ENCODE measurements around the gene IGFBP7.

Gene IGFBP7

GRCh38 chr4:57042711-57043169, 67.4 kb downstream of the IGFBP7 start:
- DNase-seq (ENCODE audit: low read depth, low spot score), result no peak

DNA sequence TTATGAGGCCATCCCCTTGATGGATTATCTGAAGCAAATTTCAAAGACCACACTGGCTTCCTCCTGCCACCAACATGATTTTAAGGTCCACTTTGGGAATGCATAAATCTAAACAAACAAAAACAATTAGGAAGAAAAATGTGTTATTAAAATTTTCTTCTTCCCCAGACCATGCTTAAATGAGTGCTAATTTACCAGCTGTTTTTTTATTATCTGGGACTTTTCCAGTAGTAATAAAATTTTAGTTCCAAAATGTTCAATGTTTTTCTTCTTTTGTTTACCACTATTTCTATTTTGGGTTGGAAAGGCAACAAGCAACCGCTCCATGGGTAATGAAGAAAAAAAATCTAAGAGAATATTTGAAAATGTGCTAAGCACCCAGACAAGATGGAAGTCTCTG, 69.2 kb downstream of the IGFBP7 start:
- no peak for DNase-seq (ENCODE audit: low read depth, low spot score)

GRCh38 chr4:57040510-57040909, 69.7 kb downstream of the IGFBP7 start:
- peak; percentile 67 for DNase-seq (ENCODE audit: low read depth, low spot score)

GRCh38 chr4:57039345-57039744, 70.8 kb downstream of the IGFBP7 start:
- DNase-seq (ENCODE audit: low read depth, low spot score), result peak; percentile 63

- DNase-seq (ENCODE audit: low read depth, low spot score), result peak; percentile 86
Observed at GRCh38 chr4:57037982-57038604, 72.1 kb downstream of the IGFBP7 start.

- no peak for DNase-seq (ENCODE audit: low read depth, low spot score)
Observed at GRCh38 chr4:57034520-57034919, 75.7 kb downstream of the IGFBP7 start.

DNA sequence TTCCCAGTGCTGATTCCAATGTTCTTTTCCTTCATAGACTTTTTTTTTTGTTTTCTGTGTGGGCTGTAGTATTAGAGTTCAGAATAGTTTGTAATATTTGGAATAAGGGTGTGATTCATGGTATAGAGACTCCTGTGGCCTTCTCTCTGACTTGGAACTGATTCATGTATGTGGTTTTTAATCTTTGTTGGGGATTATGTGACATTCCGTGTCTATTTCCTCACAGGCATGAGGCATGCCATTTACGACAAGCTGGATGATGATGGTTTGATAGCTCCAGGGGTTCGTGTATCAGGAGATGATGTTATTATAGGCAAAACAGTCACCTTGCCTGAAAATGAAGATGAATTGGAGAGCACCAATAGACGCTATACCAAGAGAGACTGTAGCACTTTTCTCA, 87.1 kb downstream of the IGFBP7 start:
- no peak for DNase-seq (ENCODE audit: low read depth, low spot score)

DNA sequence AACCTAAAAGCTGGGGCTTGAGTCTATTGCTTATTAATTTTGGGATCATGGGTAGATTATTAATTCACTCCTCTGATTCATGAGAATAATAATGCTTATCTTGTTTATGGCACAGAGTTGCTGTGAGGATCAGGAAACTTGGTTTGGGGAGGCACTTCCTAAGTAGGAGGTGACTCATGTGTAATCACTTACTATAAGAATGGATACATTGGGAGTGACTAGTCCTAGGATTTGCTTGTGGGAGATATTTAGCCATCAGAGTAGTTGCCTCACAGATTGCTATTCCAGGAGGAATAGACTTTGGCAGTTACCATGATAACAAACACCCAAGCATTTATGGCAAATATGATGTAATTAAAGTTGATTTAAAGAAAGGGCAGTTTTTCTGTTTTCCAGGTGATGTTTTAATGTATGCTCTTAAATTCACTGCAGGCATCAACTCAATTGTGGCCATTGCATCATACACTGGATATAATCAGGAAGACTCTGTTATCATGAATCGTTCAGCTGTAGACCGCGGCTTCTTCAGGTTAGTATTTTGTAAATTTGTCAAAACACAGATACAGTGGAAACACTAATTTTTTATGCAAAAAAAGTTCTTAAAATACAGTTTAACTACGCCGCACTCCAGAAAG, 89.6 kb downstream of the IGFBP7 start:
- no peak for DNase-seq (ENCODE audit: low read depth, low spot score)

DNA sequence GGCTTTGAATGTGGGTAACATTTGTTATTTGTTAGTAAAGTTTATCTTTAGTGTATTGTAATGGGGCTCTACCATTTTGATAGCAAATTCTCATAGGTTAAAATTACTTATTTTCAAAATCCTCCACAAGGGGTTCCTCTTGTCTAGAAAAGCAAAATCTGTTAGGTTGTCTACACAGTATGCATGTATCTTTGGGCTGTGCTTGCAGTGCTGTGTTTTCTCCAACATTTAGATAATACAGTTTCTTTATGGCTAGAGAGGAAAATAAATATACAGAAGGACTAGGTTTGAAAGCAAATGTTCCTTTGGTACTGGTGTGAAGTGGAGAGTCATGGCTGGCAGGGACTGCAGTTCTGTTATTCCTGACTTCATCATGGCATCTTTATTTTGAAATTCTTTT, 91.2 kb downstream of the IGFBP7 start:
- DNase-seq (ENCODE audit: low read depth, low spot score), result no peak

GRCh38 chr4:57013543-57014120, 96.6 kb downstream of the IGFBP7 start:
- no peak for DNase-seq (ENCODE audit: low read depth, low spot score)

- no peak for DNase-seq (ENCODE audit: low read depth, low spot score)
Observed at GRCh38 chr4:56999751-57000150, 110.4 kb downstream of the IGFBP7 start.

GRCh38 chr4:56995525-56995924, 114.7 kb downstream of the IGFBP7 start:
- no peak for DNase-seq (ENCODE audit: low read depth, low spot score)

GRCh38 chr4:56990109-56990905, 119.9 kb downstream of the IGFBP7 start:
- no peak for DNase-seq (ENCODE audit: low read depth, low spot score)

DNA sequence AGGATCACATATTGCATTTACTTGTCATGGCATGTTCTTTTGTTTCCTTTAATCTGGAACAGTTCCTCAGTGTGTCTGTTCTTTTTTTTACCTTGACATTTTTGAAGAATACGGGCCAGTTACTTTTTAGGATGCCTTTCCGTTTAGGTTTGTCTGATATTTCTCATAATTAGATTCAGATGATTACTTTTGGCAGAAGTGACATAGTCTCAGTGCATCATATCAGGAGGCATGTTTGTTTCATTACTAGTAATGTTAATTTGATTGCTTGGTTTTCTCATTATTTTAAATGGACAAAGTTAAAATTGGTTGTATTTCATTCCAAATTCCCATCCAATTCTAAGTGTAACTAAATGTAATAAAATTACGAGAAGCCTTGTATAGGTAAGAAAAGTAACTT, 123.2 kb downstream of the IGFBP7 start:
- no peak for DNase-seq (ENCODE audit: low read depth, low spot score)

- no peak for DNase-seq (ENCODE audit: low read depth, low spot score)
Observed at GRCh38 chr4:56986192-56986591, 124.0 kb downstream of the IGFBP7 start.

- no peak for DNase-seq (ENCODE audit: low read depth, low spot score)
Observed at GRCh38 chr4:56981795-56982201, 128.4 kb downstream of the IGFBP7 start.
